Skeletal muscle tissue (tissue), 4 donors: ENCODE data around the gene C14orf180. TPM values are rescaled to one million over a fixed set of nuclear protein-coding genes. Genes with fewer than 3 reads are reported as not detected.
"Not testable (repeated sequence)": the region's sequence is repeated elsewhere in the genome, so short reads cannot be mapped to it uniquely, and the experiment has no call there.

ENCODE experiments used
- H3K27ac ChIP-seq: one replicate; pipeline ENCODE4 v1.7.0; 2013; ENCODE audit warnings: mild to moderate bottlenecking, low read depth, low read length, inconsistent platforms
- H3K27me3 ChIP-seq, 3 donors: one replicate each; pipeline ENCODE4 v1.7.0; 2013; ENCODE audit warnings: low read length in 3 of 3; ENCODE audit not compliant: control insufficient read depth in 3 of 3, insufficient read depth in 3 of 3
- H3K36me3 ChIP-seq, 3 donors: one replicate each; pipeline ENCODE4 v1.7.0; 2013; ENCODE audit warnings: low read length in 3 of 3; ENCODE audit not compliant: control insufficient read depth in 3 of 3, insufficient read depth in 3 of 3
- H3K4me1 ChIP-seq, 3 donors: one replicate each; pipeline ENCODE4 v1.7.0; 2013; ENCODE audit warnings: low read length in 3 of 3, mild to moderate bottlenecking in 3 of 3; ENCODE audit not compliant: control insufficient read depth in 3 of 3, insufficient read depth in 3 of 3
- H3K4me3 ChIP-seq, 3 donors: one replicate each; pipeline ENCODE4 v1.7.0; 2013; ENCODE audit warnings: low read length in 3 of 3
- H3K9ac ChIP-seq, 3 donors: one replicate each; pipeline ENCODE4 v1.7.0; 2013; ENCODE audit warnings: low read length in 3 of 3, mild to moderate bottlenecking in 3 of 3, moderate library complexity in 2 of 3, low read depth in 1 of 3
- H3K9me3 ChIP-seq, 3 donors: one replicate each; pipeline ENCODE4 v1.7.0; 2013; ENCODE audit warnings: low read length in 3 of 3; ENCODE audit not compliant: control insufficient read depth in 3 of 3
- total RNA-seq: library from RNA; depleted of rRNA; stranded (reverse); fragments of >200 nt; gene quantifications from one replicate; pipeline ENCODE4 v1.2.3, GENCODE V29; 2014
- donor health status: Osteomylitis.

Gene C14orf180
- total RNA-seq, 1 donor from 2014 or later = 3.7 TPM

GRCh38 chr14:104577847-104578301, 1.7 kb upstream of the C14orf180 start:
- H3K27ac ChIP-seq = no peak overlapping the region
- no peaks in the 10 kb centered on the region for H3K9me3 ChIP-seq
- H3K9ac ChIP-seq = peak overlapping the region in 1 of 3 donors; percentile 33
- H3K4me3 ChIP-seq = peak overlapping the region in 1 of 3 donors; percentile 1
- no peaks in the 10 kb centered on the region for H3K36me3 ChIP-seq
- H3K4me1 ChIP-seq = peaks cover 49 to 60% (median 55%) of the 10 kb centered on the region in 3 donors
- peaks cover 0 to 25% (median 16%) of the 10 kb centered on the region in 3 donors for H3K27me3 ChIP-seq

GRCh38 chr14:104578321-104578720, 1.2 kb upstream of the C14orf180 start:
- Histone ChIP-seq H3K4me1 (peaks cover 53 to 65% (median 60%) of the 10 kb centered on the region in 3 donors), H3K27me3 (peaks cover 0 to 23% (median 16%) of the 10 kb centered on the region in 3 donors)

GRCh38 chr14:104579939-104580338, 375 bp downstream of the C14orf180 start:
- H3K27me3 ChIP-seq = peaks cover 3 to 22% (median 16%) of the 10 kb centered on the region in 3 donors
- H3K9ac ChIP-seq = peak overlapping the region; percentile 47 to 71 (median 69)
- H3K9me3 ChIP-seq, H3K36me3 ChIP-seq: not testable (repeated sequence)
- H3K27ac ChIP-seq = peak overlapping the region; percentile 30
- H3K4me1 ChIP-seq = peaks cover 53 to 71% (median 61%) of the 10 kb centered on the region in 3 donors
- H3K4me3 ChIP-seq = peak overlapping the region; percentile 38 to 56 (median 54)

More at GRCh38 chr14:104578321-104578720, 1.2 kb upstream of the C14orf180 start:
- Histone ChIP-seq H3K4me3 (peak overlapping the region in 1 of 3 donors; percentile 1), H3K9ac (peak overlapping the region in 1 of 3 donors; percentile 33), H3K27ac (no peak overlapping the region), H3K9me3 (no peaks in the 10 kb centered on the region), H3K36me3 (no peaks in the 10 kb centered on the region)

GRCh38 chr14:104580961-104581360, 1.4 kb downstream of the C14orf180 start:
- H3K36me3 ChIP-seq = no peaks in the 10 kb centered on the region
- H3K9ac ChIP-seq = peak overlapping the region in 2 of 3 donors; percentile 12 to 45
- H3K4me3 ChIP-seq = peak overlapping the region in 2 of 3 donors; percentile 18 to 58
- H3K4me1 ChIP-seq = peaks cover 53 to 71% (median 61%) of the 10 kb centered on the region in 3 donors
- no peaks in the 10 kb centered on the region for H3K9me3 ChIP-seq
- H3K27ac ChIP-seq = no peak overlapping the region
- H3K27me3 ChIP-seq = peaks cover 3 to 22% (median 20%) of the 10 kb centered on the region in 3 donors

- Histone ChIP-seq H3K36me3 (no peaks in the 10 kb centered on the region), H3K9me3 (no peaks in the 10 kb centered on the region), H3K4me3 (peak overlapping the region in 1 of 3 donors; percentile 58), H3K27ac (no peak overlapping the region), H3K9ac (peak overlapping the region; percentile 12 to 71 (median 45)), H3K27me3 (peaks cover 3 to 22% (median 19%) of the 10 kb centered on the region in 3 donors), H3K4me1 (peaks cover 53 to 70% (median 63%) of the 10 kb centered on the region in 3 donors)
Observed at GRCh38 chr14:104581521-104581920, 2.0 kb downstream of the C14orf180 start.

GRCh38 chr14:104582005-104582404, 2.4 kb downstream of the C14orf180 start:
- H3K36me3 ChIP-seq = no peaks in the 10 kb centered on the region
- H3K9me3 ChIP-seq = no peaks in the 10 kb centered on the region
- peak overlapping the region; percentile 82 for H3K27ac ChIP-seq
- H3K4me3 ChIP-seq = peak overlapping the region in 2 of 3 donors; percentile 29 to 58
- peaks cover 3 to 22% (median 15%) of the 10 kb centered on the region in 3 donors for H3K27me3 ChIP-seq
- H3K4me1 ChIP-seq = peaks cover 53 to 68% (median 66%) of the 10 kb centered on the region in 3 donors
- H3K9ac ChIP-seq = peak overlapping the region in 2 of 3 donors; percentile 71 to 72

GRCh38 chr14:104582662-104583061, 3.1 kb downstream of the C14orf180 start:
- no peaks in the 10 kb centered on the region for H3K9me3 ChIP-seq
- H3K27me3 ChIP-seq = peaks cover 3 to 22% (median 12%) of the 10 kb centered on the region in 3 donors
- H3K27ac ChIP-seq = peak overlapping the region; percentile 82
- H3K36me3 ChIP-seq = no peaks in the 10 kb centered on the region
- H3K9ac ChIP-seq = peak overlapping the region in 2 of 3 donors; percentile 71 to 72
- H3K4me3 ChIP-seq = peak overlapping the region in 2 of 3 donors; percentile 45 to 58
- peaks cover 48 to 69% (median 63%) of the 10 kb centered on the region in 3 donors for H3K4me1 ChIP-seq

GRCh38 chr14:104583424-104584306, 4.1 kb downstream of the C14orf180 start:
- Histone ChIP-seq H3K4me3 (no peak overlapping the region), H3K27ac (no peak overlapping the region), H3K9ac (no peak overlapping the region), H3K27me3 (peaks cover 3 to 17% (median 8%) of the 10 kb centered on the region in 3 donors), H3K36me3 (no peaks in the 10 kb centered on the region), H3K9me3 (no peaks in the 10 kb centered on the region), H3K4me1 (peaks cover 38 to 60% (median 53%) of the 10 kb centered on the region in 3 donors)

GRCh38 chr14:104584557-104584956, 5.0 kb downstream of the C14orf180 start:
- H3K27me3 ChIP-seq = peaks cover 3 to 20% (median 8%) of the 10 kb centered on the region in 3 donors
- H3K9me3 ChIP-seq = no peaks in the 10 kb centered on the region
- peaks cover 30 to 51% (median 44%) of the 10 kb centered on the region in 3 donors for H3K4me1 ChIP-seq
- no peaks in the 10 kb centered on the region for H3K36me3 ChIP-seq
- no peak overlapping the region for H3K9ac ChIP-seq
- H3K27ac ChIP-seq = no peak overlapping the region
- no peak overlapping the region for H3K4me3 ChIP-seq
